ENCODE data around the gene GSC2.
A peak's percentile ranks its signal among the peaks of the same experiment; 100 is the strongest.

The GSC2 gene

DNA sequence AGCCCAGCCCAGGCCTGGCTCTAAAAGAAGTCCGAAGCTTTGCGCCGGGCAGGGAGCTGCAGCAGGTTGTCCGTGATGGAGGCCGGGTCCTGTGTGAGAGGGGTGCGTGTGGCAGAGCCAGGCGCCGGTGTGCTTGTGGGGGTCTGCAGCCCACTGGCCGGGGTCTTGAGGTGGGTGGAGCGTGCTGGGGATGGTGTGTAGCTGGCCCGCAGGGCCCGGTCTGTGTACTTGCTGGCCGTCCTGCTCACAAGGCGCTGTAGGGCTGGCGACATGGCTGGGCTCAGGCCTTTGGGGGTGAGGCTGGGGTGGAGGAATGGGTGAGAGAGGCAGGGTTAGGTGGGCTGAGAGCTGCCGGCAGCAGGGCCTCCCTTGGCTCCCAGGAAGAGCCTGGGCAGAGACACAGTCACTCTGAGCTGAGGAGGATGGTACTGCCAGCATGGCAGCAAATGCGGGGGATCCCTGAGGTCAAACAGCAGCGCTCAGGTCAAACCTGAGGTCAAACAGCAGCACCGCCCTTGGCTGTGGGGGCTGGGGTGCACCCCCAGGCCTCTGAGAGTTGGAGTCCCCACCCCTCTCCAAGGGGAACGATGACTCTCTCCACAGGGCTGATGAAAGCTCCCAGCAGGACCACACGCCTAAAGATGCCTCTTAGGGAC lies 15.8 kb downstream of the GSC2 start:
- no peak overlapping the region for H3K4me3 ChIP-seq (ENCODE audit: low read depth, low read length)

DNA sequence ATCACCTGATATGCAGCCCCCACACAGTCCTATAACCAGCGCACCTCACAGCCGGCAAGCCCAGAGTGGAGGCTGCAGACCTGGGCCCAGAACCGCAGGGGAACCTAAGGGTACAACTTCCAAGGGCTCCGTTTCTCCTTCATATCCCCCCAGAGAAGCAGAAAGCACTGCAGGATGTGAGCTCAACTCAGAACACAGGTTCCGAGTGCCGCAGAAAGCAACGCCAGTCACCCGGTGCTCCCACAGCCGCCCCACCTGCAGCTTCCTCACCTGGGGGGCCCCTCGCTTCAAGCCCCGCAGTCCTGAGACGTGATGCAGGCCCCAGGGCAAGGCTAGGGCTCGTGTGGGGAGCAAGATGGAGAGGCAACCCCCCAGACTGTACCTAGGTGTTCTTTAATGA lies 16.5 kb downstream of the GSC2 start:
- no peak overlapping the region for H3K4me3 ChIP-seq (ENCODE audit: low read depth, low read length)

- H3K4me3 ChIP-seq (ENCODE audit: low read depth, low read length), result no peak overlapping the region
Observed at GRCh38 chr22:19132693-19133400, 17.2 kb downstream of the GSC2 start.

DNA sequence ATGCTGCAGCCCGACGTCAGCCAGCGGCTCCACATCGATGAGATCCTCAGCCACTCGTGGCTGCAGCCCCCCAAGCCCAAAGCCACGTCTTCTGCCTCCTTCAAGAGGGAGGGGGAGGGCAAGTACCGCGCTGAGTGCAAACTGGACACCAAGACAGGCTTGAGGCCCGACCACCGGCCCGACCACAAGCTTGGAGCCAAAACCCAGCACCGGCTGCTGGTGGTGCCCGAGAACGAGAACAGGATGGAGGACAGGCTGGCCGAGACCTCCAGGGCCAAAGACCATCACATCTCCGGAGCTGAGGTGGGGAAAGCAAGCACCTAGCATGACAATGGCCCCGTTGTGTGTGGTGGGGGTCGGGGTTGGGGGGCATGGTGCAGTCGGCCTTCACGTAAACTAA lies 17.9 kb downstream of the GSC2 start:
- no peak overlapping the region for H3K4me3 ChIP-seq (ENCODE audit: low read depth, low read length)

DNA sequence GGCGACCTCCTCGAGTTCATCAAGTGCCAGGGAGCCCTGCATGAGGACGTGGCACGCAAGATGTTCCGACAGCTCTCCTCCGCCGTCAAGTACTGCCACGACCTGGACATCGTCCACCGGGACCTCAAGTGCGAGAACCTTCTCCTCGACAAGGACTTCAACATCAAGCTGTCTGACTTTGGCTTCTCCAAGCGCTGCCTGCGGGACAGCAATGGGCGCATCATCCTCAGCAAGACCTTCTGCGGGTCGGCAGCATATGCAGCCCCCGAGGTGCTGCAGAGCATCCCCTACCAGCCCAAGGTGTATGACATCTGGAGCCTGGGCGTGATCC lies 18.4 kb downstream of the GSC2 start:
- no peak overlapping the region for H3K4me3 ChIP-seq (ENCODE audit: low read depth, low read length)

DNA sequence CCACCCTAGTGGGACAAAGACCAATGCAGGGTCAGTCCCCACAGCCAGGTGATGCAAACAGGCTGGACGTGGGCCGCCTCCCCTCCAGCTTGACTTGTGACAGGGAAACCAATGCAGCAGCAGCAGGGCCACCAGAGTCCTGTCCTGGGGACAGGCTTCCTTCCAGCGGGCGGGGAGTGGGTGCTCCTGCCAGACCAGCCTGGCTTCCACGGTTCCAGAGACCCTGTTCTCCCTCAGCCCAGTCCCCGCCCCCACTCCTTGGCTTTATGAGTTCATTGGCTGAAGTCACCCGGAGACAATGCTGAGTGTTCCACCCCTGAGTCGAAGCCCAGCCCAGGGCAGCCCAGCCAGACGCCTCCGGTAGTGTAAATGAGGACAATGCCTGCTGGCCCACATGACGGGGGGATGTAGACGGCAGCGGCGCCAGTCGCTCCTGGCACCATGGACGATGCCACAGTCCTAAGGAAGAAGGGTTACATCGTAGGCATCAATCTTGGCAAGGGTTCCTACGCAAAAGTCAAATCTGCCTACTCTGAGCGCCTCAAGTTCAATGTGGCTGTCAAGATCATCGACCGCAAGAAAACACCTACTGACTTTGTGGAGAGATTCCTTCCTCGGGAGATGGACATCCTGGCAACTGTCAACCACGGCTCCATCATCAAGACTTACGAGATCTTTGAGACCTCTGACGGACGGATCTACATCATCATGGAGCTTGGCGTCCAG lies 19.0 kb downstream of the GSC2 start, which contains the start of gene TSSK2:
Gene TSSK2, plus strand, starts transcription at position 350 of the 726 bp plus-strand sequence. Its CDS starts 92 bp downstream, at position 442.
- H3K4me3 ChIP-seq (ENCODE audit: low read depth, low read length), result no peak within 1 kb of the TSS

DNA sequence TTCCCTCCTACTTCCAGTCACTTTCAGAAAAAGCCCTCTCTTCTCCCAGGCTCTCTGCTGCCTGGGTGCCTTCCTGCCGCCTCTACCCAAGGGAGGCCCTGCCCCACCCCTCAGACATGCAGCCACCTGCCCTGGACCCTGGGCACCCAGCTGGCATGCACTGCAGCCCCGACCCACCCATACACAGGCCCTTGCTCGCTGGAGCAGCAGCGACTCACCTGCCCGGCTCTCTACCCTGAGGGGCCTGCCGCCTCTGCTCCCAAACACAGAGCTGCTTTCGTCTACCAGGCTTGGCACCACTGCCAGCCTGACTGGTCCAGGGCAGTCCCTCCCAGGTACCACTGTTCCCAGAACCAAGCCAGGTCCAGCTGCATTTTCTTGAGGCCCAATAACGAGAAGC lies 20.2 kb downstream of the GSC2 start:
- no peak overlapping the region for H3K4me3 ChIP-seq (ENCODE audit: low read depth, low read length)

GRCh38 chr22:19128946-19129727 lies 21.0 kb downstream of the GSC2 start:
- H3K4me3 ChIP-seq (ENCODE audit: low read depth, low read length), result no peak overlapping the region

- no peak overlapping the region for H3K4me3 ChIP-seq (ENCODE audit: low read depth, low read length)
Observed at GRCh38 chr22:19128009-19128401, 22.1 kb downstream of the GSC2 start.

GRCh38 chr22:19127329-19128008 lies 22.6 kb downstream of the GSC2 start:
- no peak overlapping the region for H3K4me3 ChIP-seq (ENCODE audit: low read depth, low read length)

DNA sequence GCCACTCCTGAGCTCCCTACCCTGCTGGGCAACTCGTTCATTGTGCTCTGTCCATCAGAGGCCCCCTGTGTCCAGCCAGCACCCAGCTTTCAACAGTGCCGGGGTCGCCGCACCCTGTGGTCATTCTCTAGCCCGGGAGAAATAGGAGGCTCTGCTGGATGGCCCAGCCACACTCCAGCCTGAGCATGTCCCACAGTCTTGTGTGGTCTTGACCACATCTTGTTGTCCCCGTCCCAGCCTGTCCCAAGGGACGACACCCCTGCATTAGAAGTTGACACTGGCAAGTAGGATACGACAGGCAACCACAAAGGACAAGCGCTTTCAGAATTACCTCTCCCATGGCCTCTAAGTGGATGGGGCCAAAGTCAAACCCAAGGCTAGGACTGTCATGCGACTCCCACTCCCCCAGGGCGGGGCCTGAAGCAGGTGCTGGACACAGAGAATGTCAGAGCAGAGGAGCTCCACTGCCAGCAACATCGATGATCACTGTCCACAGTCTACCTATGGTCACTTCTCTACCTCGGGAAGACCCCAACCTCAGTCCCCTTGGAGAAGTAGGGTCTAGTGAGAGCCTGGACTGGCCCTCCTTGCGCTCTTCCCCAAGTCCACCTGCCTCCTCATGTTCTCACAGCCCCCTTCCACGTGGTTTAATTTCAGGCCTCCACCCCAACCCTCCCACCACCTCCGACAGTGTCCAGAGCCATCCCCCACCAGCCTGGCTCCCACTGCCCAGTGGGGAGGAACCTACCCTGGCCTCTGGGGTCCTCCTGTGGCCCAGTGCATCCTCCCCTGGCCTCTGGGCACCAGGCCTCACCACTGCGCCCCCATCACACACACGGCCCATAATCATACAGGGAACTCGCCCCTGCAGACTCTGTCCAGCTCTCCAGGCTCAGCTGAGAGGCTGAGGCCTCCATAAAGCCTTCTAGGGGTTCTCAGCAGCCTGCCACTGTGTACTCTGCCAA lies 23.5 kb downstream of the GSC2 start:
- no peak overlapping the region for H3K4me3 ChIP-seq (ENCODE audit: low read depth, low read length)

- no peak overlapping the region for H3K4me3 ChIP-seq (ENCODE audit: low read depth, low read length)
Observed at GRCh38 chr22:19125474-19126308, 24.4 kb downstream of the GSC2 start.

- no peak overlapping the region for H3K4me3 ChIP-seq (ENCODE audit: low read depth, low read length)
Observed at GRCh38 chr22:19125011-19125410, 25.1 kb downstream of the GSC2 start.

GRCh38 chr22:19124377-19124776 lies 25.7 kb downstream of the GSC2 start:
- no peak overlapping the region for H3K4me3 ChIP-seq (ENCODE audit: low read depth, low read length)

DNA sequence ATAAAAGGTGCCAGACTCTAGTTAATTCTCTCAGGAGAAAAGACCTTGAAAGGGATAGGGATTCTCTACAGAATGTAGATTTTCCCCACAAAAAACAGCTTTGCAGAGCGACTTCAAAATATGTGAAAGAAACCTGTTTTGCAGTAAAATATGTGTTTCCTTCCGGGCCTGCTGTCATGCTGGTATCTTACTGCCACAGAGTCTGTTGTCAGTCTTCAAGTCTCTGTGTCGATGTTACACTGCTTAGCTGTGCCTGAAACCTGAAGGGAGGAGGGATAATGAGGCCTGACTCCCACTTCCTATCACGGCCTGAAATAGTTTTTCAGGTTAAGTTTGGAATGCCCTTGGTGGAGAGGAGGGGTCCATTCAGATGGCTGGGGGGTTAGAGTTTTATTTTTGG lies 26.2 kb downstream of the GSC2 start:
- no peak overlapping the region for H3K4me3 ChIP-seq (ENCODE audit: low read depth, low read length)

- peak overlapping the region; percentile 43 for H3K4me3 ChIP-seq (ENCODE audit: low read depth, low read length)
Observed at GRCh38 chr22:19122752-19123492, 27.2 kb downstream of the GSC2 start.

DNA sequence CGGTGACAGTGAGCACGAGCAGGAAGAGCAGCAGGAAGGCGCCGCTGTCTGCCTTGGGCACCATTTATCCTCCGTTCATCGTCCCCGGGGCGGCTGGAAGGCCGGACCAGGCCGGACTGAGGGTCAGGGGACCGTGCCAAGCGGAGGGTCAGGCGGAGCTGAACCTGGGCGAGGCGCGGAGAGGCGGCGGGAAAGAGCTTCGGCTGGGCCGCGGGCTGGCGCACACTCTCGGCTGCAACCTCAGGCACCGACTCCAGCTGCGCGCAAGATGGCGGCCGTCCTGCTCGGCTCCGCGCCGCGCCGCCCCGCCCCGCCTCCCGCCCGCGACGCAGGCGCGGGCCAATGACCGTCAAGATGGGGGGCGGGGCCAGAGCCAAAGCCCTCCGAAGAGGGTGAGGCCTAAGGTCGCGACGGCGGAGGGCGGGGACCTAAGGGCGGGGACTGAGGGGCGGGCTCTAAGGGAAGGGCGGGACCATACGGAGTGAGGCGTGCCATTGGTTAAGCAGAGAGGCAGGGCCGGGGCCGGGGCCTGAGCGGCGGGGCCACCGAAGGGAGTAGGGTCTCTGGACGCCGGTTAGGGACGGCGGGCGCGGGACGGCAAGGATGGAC lies 27.8 kb downstream of the GSC2 start, which contains the start of gene DGCR2:
Gene DGCR2, minus strand, starts transcription at position 270 of the 609 bp plus-strand sequence. Its CDS starts 206 bp downstream, at position 64.
- H3K4me3 ChIP-seq (ENCODE audit: low read depth, low read length), result peak within 1 kb of the TSS; percentile 91

Data from iPS-11a (cell line).